Upper lobe of left lung (tissue), 4 donors: Measurements from ENCODE around the gene CAB39L.

ENCODE experiments used
- POLR2A ChIP-seq, 4 donors: fragments of 450-650 bp; IDR thresholded peaks; one replicate each; pipeline ENCODE4 v1.5.1; 2016 to 2017; ENCODE audit warnings: antibody characterized with exemption in 4 of 4, mild to moderate bottlenecking in 2 of 4
- POLR2AphosphoS5 ChIP-seq, 2 donors: sonication (generic); formaldehyde crosslinking; IDR thresholded peaks; one replicate each; pipeline ENCODE4 v1.5.1; 2017; ENCODE audit warnings: antibody characterized with exemption in 2 of 2
- TF ChIP-seq, protein P1 (sequence below), 6 experiments: fragments of 450-650 bp in 4 of 6; fragments of 200-600 bp in 2 of 6; sonication (generic) in 2 of 6; IDR thresholded peaks; one replicate each; pipeline ENCODE4 v1.5.1; 2016 to 2019; ENCODE audit warnings: antibody characterized with exemption in 6 of 6

DNA sequence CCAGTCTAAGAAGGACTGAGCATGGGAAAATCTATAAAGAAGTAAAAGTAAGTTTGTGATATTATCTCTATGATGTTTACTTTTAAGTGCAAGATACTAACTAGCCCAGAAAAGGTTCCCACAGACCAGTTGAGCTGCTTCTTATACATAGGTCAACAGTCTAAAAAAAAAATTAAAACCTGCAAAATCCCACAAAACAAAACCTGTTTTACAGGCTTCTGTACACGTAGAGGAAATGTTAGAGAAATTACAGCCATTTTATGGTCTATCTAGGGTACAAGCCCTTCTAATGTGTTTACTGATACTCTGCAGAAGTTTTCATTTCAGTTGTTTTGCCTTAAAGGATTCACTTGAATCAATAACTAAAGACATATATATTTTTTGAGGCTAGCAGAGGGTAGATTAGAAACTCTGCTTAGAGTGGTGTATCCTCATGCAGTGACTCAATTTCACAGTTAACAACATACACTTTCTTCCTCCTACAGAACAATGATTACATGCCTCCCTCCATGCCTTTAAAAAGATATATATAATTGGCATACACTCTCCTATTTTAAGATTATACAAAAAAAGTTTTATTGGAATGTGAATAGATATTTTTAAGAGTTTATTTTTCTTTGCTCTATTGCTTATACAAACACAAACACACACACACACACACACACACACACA is 43.9 kb downstream of the CAB39L start:
- TF ChIP-seq, protein P1, sequence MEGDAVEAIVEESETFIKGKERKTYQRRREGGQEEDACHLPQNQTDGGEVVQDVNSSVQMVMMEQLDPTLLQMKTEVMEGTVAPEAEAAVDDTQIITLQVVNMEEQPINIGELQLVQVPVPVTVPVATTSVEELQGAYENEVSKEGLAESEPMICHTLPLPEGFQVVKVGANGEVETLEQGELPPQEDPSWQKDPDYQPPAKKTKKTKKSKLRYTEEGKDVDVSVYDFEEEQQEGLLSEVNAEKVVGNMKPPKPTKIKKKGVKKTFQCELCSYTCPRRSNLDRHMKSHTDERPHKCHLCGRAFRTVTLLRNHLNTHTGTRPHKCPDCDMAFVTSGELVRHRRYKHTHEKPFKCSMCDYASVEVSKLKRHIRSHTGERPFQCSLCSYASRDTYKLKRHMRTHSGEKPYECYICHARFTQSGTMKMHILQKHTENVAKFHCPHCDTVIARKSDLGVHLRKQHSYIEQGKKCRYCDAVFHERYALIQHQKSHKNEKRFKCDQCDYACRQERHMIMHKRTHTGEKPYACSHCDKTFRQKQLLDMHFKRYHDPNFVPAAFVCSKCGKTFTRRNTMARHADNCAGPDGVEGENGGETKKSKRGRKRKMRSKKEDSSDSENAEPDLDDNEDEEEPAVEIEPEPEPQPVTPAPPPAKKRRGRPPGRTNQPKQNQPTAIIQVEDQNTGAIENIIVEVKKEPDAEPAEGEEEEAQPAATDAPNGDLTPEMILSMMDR (IDR thresholded peaks at IDR 0.05): no peak
- no peak for TF ChIP-seq POLR2A (IDR thresholded peaks at IDR 0.05)
- TF ChIP-seq POLR2AphosphoS5 (IDR thresholded peaks at IDR 0.05): no peak
